ENCODE results near the gene CSAG1.
"Not testable (repeated sequence)": the region's sequence is repeated elsewhere in the genome, so short reads cannot be mapped to it uniquely, and the experiment has no call there.

Gene CSAG1

GRCh38 chrX:152733261-152733975, at the start of gene CSAG1, which contains the start of gene MAGEA12:
CSAG1 (minus strand) TSS chrX:152733721; CDS start chrX:152732460, 1,261 bp downstream.
MAGEA12 (plus strand) TSS chrX:152733757; CDS start chrX:152736162, 2,405 bp downstream.
- TF ChIP-seq JUND (IDR thresholded peaks at IDR 0.05; ENCODE audit: low read depth): no peak
- in situ Hi-C loops (cut with HindIII; ENCODE audit: low pct_unique_long_range_greater_than_20kb, low sequenced_read_pairs): no loop called here
- DNase-seq (ENCODE audit: low read depth in 1 of 2, low spot score in 1 of 2): no peak

- in situ Hi-C loops (cut with HindIII; ENCODE audit: low pct_unique_long_range_greater_than_20kb, low sequenced_read_pairs): not testable (repeated sequence)
Measured at GRCh38 chrX:152769549-152770289, 36.2 kb upstream of the CSAG1 start, which contains the start of gene MAGEA6. MAGEA6 (minus strand) TSS chrX:152769689; CDS start chrX:152767650, 2,039 bp downstream.

GRCh38 chrX:152766562-152766961, 33.0 kb upstream of the CSAG1 start:
- DNase-seq (ENCODE audit: low read depth in 1 of 2, low spot score in 1 of 2); in situ Hi-C loops (cut with HindIII; ENCODE audit: low pct_unique_long_range_greater_than_20kb, low sequenced_read_pairs): not testable (repeated sequence)

More at GRCh38 chrX:152769549-152770289, 36.2 kb upstream of the CSAG1 start, which contains the start of gene MAGEA6:
- DNase-seq (ENCODE audit: low read depth in 1 of 2, low spot score in 1 of 2): not testable (repeated sequence)

- in situ Hi-C loops (cut with HindIII; ENCODE audit: low pct_unique_long_range_greater_than_20kb, low sequenced_read_pairs); DNase-seq (ENCODE audit: low read depth in 1 of 2, low spot score in 1 of 2): not testable (repeated sequence)
Measured at GRCh38 chrX:152761582-152761981, 28.1 kb upstream of the CSAG1 start.

- in situ Hi-C loops (cut with HindIII; ENCODE audit: low pct_unique_long_range_greater_than_20kb, low sequenced_read_pairs); DNase-seq (ENCODE audit: low read depth in 1 of 2, low spot score in 1 of 2): not testable (repeated sequence)
Measured at GRCh38 chrX:152759544-152759943, 26.0 kb upstream of the CSAG1 start.

GRCh38 chrX:152758918-152759317, 25.4 kb upstream of the CSAG1 start, which contains the start of gene CSAG3:
CSAG3 (plus strand) TSS chrX:152759218.
- DNase-seq (ENCODE audit: low read depth in 1 of 2, low spot score in 1 of 2); in situ Hi-C loops (cut with HindIII; ENCODE audit: low pct_unique_long_range_greater_than_20kb, low sequenced_read_pairs): not testable (repeated sequence)

- DNase-seq (ENCODE audit: low read depth in 1 of 2, low spot score in 1 of 2); in situ Hi-C loops (cut with HindIII; ENCODE audit: low pct_unique_long_range_greater_than_20kb, low sequenced_read_pairs): not testable (repeated sequence)
Measured at GRCh38 chrX:152754871-152755270, 21.4 kb upstream of the CSAG1 start.

- DNase-seq (ENCODE audit: low read depth in 1 of 2, low spot score in 1 of 2); in situ Hi-C loops (cut with HindIII; ENCODE audit: low pct_unique_long_range_greater_than_20kb, low sequenced_read_pairs): not testable (repeated sequence)
Measured at GRCh38 chrX:152753686-152754650, 20.4 kb upstream of the CSAG1 start, which contains the start of gene MAGEA2. MAGEA2 (minus strand) TSS chrX:152753842; CDS start chrX:152751363, 2,479 bp downstream.

GRCh38 chrX:152738560-152738959, 5.0 kb upstream of the CSAG1 start:
- TF ChIP-seq JUND (IDR thresholded peaks at IDR 0.05; ENCODE audit: low read depth): no peak
- no peak for DNase-seq (ENCODE audit: low read depth in 1 of 2, low spot score in 1 of 2)
- in situ Hi-C loops (cut with HindIII; ENCODE audit: low pct_unique_long_range_greater_than_20kb, low sequenced_read_pairs): no loop called here

GRCh38 chrX:152736528-152736927, 3.0 kb upstream of the CSAG1 start:
- DNase-seq (ENCODE audit: low read depth in 1 of 2, low spot score in 1 of 2); in situ Hi-C loops (cut with HindIII; ENCODE audit: low pct_unique_long_range_greater_than_20kb, low sequenced_read_pairs): not testable (repeated sequence)

- TF ChIP-seq JUND (IDR thresholded peaks at IDR 0.05; ENCODE audit: low read depth): no peak
- in situ Hi-C loops (cut with HindIII; ENCODE audit: low pct_unique_long_range_greater_than_20kb, low sequenced_read_pairs): no loop called here
- no peak for DNase-seq (ENCODE audit: low read depth in 1 of 2, low spot score in 1 of 2)
Measured at GRCh38 chrX:152735860-152736511, 2.5 kb upstream of the CSAG1 start.

- no peak for TF ChIP-seq JUND (IDR thresholded peaks at IDR 0.05; ENCODE audit: low read depth)
- DNase-seq (ENCODE audit: low read depth in 1 of 2, low spot score in 1 of 2): no peak
- in situ Hi-C loops (cut with HindIII; ENCODE audit: low pct_unique_long_range_greater_than_20kb, low sequenced_read_pairs): no loop called here
Measured at GRCh38 chrX:152735101-152735500, 1.6 kb upstream of the CSAG1 start.

- DNase-seq (ENCODE audit: low read depth in 1 of 2, low spot score in 1 of 2); in situ Hi-C loops (cut with HindIII; ENCODE audit: low pct_unique_long_range_greater_than_20kb, low sequenced_read_pairs): not testable (repeated sequence)
Measured at GRCh38 chrX:152734143-152734858, 780 bp upstream of the CSAG1 start.

Measured in T47D (cell line).